WTC11 (cell line): ENCODE results near the gene ATF5. TPM values are rescaled to one million over a fixed set of nuclear protein-coding genes. Genes with fewer than 3 reads are reported as not detected.
A peak's percentile ranks its signal among the peaks of the same experiment; 100 is the strongest.

ENCODE experiments used
- CREM ChIP-seq: sonication (generic); formaldehyde crosslinking; IDR thresholded peaks from 2 replicates; pipeline ENCODE4 v1.8.1; 2022; ENCODE audit warnings: mild to moderate bottlenecking, missing genetic modification reagents, moderate library complexity
- GABPB1 ChIP-seq: sonication (generic); formaldehyde crosslinking; IDR thresholded peaks from 2 replicates; pipeline ENCODE4 v1.8.1; 2023; ENCODE audit warnings: mild to moderate bottlenecking, missing genetic modification reagents
- GRHL2 ChIP-seq: fragments of 250-450 bp; sonication (Bioruptor Pico); IDR thresholded peaks from 2 replicates; pipeline ENCODE4 v1.8.0; 2022; ENCODE audit warnings: mild to moderate bottlenecking, moderate library complexity; ENCODE audit not compliant: insufficient replicate concordance, severe bottlenecking
- GTF2I ChIP-seq: fragments of 250-450 bp; sonication (Bioruptor Pico); conservative IDR thresholded peaks from 2 replicates; pipeline ENCODE4 v1.4.0; 2021; ENCODE audit warnings: mild to moderate bottlenecking
- HMGA2 ChIP-seq: fragments of 250-450 bp; sonication (Bioruptor Pico); IDR thresholded peaks from 2 replicates; pipeline ENCODE4 v1.4.0; 2021; ENCODE audit warnings: mild to moderate bottlenecking, moderate library complexity
- NFATC4 ChIP-seq: fragments of 250-450 bp; sonication (Bioruptor Pico); IDR thresholded peaks from 2 replicates; pipeline ENCODE4 v1.9.0; 2021; ENCODE audit warnings: mild to moderate bottlenecking
- NR2C2 ChIP-seq: sonication (generic); formaldehyde crosslinking; IDR thresholded peaks from 2 replicates; pipeline ENCODE4 v1.8.0; 2022; ENCODE audit warnings: mild to moderate bottlenecking, missing genetic modification reagents
- OVOL2 ChIP-seq: fragments of 250-450 bp; sonication (Bioruptor Pico); IDR thresholded peaks from 2 replicates; pipeline ENCODE4 v1.9.0; 2021; ENCODE audit warnings: mild to moderate bottlenecking, borderline replicate concordance
- PRRX2 ChIP-seq: fragments of 250-450 bp; sonication (Bioruptor Pico); IDR thresholded peaks from 2 replicates; pipeline ENCODE4 v1.8.0; 2021; ENCODE audit warnings: mild to moderate bottlenecking
- SMAD4 ChIP-seq: sonication (generic); formaldehyde crosslinking; IDR thresholded peaks from 2 replicates; pipeline ENCODE4 v1.8.0; 2022; ENCODE audit warnings: mild to moderate bottlenecking, missing genetic modification reagents
- SOX15 ChIP-seq: fragments of 250-450 bp; sonication (Bioruptor Pico); IDR thresholded peaks from 2 replicates; pipeline ENCODE4 v1.9.0; 2021; ENCODE audit warnings: mild to moderate bottlenecking
- TCF7 ChIP-seq: sonication (generic); formaldehyde crosslinking; IDR thresholded peaks from 2 replicates; pipeline ENCODE4 v1.8.0; 2022; ENCODE audit warnings: mild to moderate bottlenecking, low read depth, missing genetic modification reagents, moderate library complexity
- ZBTB21 ChIP-seq: sonication (generic); formaldehyde crosslinking; IDR thresholded peaks from 2 replicates; pipeline ENCODE4 v1.8.1; 2023; ENCODE audit warnings: mild to moderate bottlenecking, missing genetic modification reagents, borderline replicate concordance
- ZNF138 ChIP-seq: sonication (generic); formaldehyde crosslinking; conservative IDR thresholded peaks from 2 replicates; pipeline ENCODE4 v1.8.1; 2022; ENCODE audit warnings: mild to moderate bottlenecking, moderate library complexity, missing genetic modification reagents
- total RNA-seq: library from RNA; stranded (reverse); gene quantifications from 3 replicates; pipeline ENCODE4 v1.2.3, GENCODE V29; 2021
- TF ChIP-seq, protein P1 (sequence below): sonication (generic); formaldehyde crosslinking; conservative IDR thresholded peaks from 2 replicates; pipeline ENCODE4 v1.8.1; 2023; ENCODE audit warnings: mild to moderate bottlenecking, low read depth, missing genetic modification reagents, moderate library complexity
- TF ChIP-seq, protein P2 (sequence below): sonication (generic); formaldehyde crosslinking; IDR thresholded peaks from 2 replicates; pipeline ENCODE4 v1.8.1; 2022; ENCODE audit warnings: low read depth, missing genetic modification reagents, borderline replicate concordance
- TF ChIP-seq, protein P3 (sequence below): sonication (generic); formaldehyde crosslinking; IDR thresholded peaks from 2 replicates; pipeline ENCODE4 v1.8.1; 2023; ENCODE audit warnings: mild to moderate bottlenecking, moderate library complexity, missing genetic modification reagents
- TF ChIP-seq, protein P4 (sequence below): sonication (generic); formaldehyde crosslinking; IDR thresholded peaks from 2 replicates; pipeline ENCODE4 v1.8.1; 2023; ENCODE audit warnings: mild to moderate bottlenecking, missing genetic modification reagents
- TF ChIP-seq, protein P5 (sequence below): sonication (generic); formaldehyde crosslinking; IDR thresholded peaks from 2 replicates; pipeline ENCODE4 v1.8.1; 2022; ENCODE audit warnings: mild to moderate bottlenecking, missing genetic modification reagents, moderate library complexity, borderline replicate concordance
- TF ChIP-seq, protein P6 (sequence below): sonication (generic); formaldehyde crosslinking; IDR thresholded peaks from 2 replicates; pipeline ENCODE4 v1.8.1; 2023; ENCODE audit warnings: mild to moderate bottlenecking, missing genetic modification reagents, moderate library complexity
- TF ChIP-seq, protein P7 (sequence below): sonication (generic); formaldehyde crosslinking; IDR thresholded peaks from 2 replicates; pipeline ENCODE4 v1.8.0; 2022; ENCODE audit warnings: mild to moderate bottlenecking, missing genetic modification reagents
- TF ChIP-seq, protein P8 (sequence below): sonication (generic); formaldehyde crosslinking; IDR thresholded peaks from 2 replicates; pipeline ENCODE4 v1.8.1; 2023; ENCODE audit warnings: mild to moderate bottlenecking, missing genetic modification reagents
- TF ChIP-seq, protein P9 (sequence below): sonication (generic); formaldehyde crosslinking; IDR thresholded peaks from 2 replicates; pipeline ENCODE4 v1.8.0; 2022; ENCODE audit warnings: mild to moderate bottlenecking, missing genetic modification reagents
- TF ChIP-seq, protein P10 (sequence below): sonication (generic); formaldehyde crosslinking; IDR thresholded peaks from 2 replicates; pipeline ENCODE4 v1.8.1; 2022; ENCODE audit warnings: missing genetic modification reagents, borderline replicate concordance

Gene ATF5
- total RNA-seq, 1 experiment from 2014 or later = 10.8 TPM

DNA sequence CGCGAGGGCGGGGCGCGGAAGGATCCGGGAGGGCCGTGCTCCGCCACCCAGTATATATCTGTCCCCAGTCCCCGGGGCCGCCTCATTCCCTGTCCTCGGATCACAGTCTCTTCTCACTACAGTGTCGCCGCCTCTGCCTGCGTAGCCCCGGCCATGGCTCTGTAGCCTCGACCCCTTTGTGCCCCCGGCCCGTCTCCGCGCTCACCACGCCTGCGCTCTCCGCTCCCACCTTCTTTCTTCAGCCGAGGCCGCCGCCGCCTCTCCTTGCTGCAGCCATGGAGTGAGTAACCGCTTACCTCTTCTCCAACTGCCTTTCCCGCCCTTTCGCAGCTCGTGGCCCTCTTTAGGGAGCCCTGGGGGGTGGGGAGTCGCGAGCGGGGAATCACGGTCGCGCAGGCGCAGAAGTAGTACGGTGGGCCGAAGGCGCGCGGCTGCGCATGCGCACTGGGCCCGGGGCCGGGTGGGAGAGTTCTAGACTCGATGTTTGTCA is at the start of gene ATF5, which contains the start of gene NUP62 (continued):
- TF ChIP-seq, protein P1, sequence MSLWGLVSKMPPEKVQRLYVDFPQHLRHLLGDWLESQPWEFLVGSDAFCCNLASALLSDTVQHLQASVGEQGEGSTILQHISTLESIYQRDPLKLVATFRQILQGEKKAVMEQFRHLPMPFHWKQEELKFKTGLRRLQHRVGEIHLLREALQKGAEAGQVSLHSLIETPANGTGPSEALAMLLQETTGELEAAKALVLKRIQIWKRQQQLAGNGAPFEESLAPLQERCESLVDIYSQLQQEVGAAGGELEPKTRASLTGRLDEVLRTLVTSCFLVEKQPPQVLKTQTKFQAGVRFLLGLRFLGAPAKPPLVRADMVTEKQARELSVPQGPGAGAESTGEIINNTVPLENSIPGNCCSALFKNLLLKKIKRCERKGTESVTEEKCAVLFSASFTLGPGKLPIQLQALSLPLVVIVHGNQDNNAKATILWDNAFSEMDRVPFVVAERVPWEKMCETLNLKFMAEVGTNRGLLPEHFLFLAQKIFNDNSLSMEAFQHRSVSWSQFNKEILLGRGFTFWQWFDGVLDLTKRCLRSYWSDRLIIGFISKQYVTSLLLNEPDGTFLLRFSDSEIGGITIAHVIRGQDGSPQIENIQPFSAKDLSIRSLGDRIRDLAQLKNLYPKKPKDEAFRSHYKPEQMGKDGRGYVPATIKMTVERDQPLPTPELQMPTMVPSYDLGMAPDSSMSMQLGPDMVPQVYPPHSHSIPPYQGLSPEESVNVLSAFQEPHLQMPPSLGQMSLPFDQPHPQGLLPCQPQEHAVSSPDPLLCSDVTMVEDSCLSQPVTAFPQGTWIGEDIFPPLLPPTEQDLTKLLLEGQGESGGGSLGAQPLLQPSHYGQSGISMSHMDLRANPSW (CRISPR knock-in tag) = no peak
- TF ChIP-seq, protein P2, sequence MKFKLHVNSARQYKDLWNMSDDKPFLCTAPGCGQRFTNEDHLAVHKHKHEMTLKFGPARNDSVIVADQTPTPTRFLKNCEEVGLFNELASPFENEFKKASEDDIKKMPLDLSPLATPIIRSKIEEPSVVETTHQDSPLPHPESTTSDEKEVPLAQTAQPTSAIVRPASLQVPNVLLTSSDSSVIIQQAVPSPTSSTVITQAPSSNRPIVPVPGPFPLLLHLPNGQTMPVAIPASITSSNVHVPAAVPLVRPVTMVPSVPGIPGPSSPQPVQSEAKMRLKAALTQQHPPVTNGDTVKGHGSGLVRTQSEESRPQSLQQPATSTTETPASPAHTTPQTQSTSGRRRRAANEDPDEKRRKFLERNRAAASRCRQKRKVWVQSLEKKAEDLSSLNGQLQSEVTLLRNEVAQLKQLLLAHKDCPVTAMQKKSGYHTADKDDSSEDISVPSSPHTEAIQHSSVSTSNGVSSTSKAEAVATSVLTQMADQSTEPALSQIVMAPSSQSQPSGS (CRISPR knock-in tag) = no peak
- TF ChIP-seq GRHL2 (CRISPR knock-in tag) = no peak
- TF ChIP-seq, protein P3, sequence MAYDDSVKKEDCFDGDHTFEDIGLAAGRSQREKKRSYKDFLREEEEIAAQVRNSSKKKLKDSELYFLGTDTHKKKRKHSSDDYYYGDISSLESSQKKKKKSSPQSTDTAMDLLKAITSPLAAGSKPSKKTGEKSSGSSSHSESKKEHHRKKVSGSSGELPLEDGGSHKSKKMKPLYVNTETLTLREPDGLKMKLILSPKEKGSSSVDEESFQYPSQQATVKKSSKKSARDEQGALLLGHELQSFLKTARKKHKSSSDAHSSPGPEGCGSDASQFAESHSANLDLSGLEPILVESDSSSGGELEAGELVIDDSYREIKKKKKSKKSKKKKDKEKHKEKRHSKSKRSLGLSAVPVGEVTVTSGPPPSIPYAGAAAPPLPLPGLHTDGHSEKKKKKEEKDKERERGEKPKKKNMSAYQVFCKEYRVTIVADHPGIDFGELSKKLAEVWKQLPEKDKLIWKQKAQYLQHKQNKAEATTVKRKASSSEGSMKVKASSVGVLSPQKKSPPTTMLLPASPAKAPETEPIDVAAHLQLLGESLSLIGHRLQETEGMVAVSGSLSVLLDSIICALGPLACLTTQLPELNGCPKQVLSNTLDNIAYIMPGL (CRISPR knock-in tag) = peak; percentile 77; the same call in 1 of the 2 replicates
- TF ChIP-seq NFATC4 = 0 out of 2 replicates have a peak, but pooled peaks have one; percentile 35
- peak; percentile 31; the same call in 1 of the 2 replicates for TF ChIP-seq SMAD4
- TF ChIP-seq ZBTB21 (CRISPR knock-in tag) = no peak; the same call in 1 of the 2 replicates
- TF ChIP-seq, protein P4, sequence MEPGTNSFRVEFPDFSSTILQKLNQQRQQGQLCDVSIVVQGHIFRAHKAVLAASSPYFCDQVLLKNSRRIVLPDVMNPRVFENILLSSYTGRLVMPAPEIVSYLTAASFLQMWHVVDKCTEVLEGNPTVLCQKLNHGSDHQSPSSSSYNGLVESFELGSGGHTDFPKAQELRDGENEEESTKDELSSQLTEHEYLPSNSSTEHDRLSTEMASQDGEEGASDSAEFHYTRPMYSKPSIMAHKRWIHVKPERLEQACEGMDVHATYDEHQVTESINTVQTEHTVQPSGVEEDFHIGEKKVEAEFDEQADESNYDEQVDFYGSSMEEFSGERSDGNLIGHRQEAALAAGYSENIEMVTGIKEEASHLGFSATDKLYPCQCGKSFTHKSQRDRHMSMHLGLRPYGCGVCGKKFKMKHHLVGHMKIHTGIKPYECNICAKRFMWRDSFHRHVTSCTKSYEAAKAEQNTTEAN (CRISPR knock-in tag) = peak; percentile 90
- TF ChIP-seq, protein P5, sequence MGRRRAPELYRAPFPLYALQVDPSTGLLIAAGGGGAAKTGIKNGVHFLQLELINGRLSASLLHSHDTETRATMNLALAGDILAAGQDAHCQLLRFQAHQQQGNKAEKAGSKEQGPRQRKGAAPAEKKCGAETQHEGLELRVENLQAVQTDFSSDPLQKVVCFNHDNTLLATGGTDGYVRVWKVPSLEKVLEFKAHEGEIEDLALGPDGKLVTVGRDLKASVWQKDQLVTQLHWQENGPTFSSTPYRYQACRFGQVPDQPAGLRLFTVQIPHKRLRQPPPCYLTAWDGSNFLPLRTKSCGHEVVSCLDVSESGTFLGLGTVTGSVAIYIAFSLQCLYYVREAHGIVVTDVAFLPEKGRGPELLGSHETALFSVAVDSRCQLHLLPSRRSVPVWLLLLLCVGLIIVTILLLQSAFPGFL (CRISPR knock-in tag) = no peak; the same call in 1 of the 2 replicates
- TF ChIP-seq OVOL2 (CRISPR knock-in tag) = no peak
- TF ChIP-seq, protein P6, sequence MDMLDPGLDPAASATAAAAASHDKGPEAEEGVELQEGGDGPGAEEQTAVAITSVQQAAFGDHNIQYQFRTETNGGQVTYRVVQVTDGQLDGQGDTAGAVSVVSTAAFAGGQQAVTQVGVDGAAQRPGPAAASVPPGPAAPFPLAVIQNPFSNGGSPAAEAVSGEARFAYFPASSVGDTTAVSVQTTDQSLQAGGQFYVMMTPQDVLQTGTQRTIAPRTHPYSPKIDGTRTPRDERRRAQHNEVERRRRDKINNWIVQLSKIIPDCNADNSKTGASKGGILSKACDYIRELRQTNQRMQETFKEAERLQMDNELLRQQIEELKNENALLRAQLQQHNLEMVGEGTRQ (CRISPR knock-in tag) = 0 out of 2 replicates have a peak, but pooled peaks have one; percentile 14
- no peak for TF ChIP-seq NR2C2
- no peak for TF ChIP-seq SOX15 (CRISPR knock-in tag)
- no peak for TF ChIP-seq ZNF138 (CRISPR knock-in tag)
- TF ChIP-seq, protein P7, sequence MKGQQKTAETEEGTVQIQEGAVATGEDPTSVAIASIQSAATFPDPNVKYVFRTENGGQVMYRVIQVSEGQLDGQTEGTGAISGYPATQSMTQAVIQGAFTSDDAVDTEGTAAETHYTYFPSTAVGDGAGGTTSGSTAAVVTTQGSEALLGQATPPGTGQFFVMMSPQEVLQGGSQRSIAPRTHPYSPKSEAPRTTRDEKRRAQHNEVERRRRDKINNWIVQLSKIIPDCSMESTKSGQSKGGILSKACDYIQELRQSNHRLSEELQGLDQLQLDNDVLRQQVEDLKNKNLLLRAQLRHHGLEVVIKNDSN (CRISPR knock-in tag) = peak; percentile 67; the same call in 1 of the 2 replicates
- TF ChIP-seq CREM (CRISPR knock-in tag) = no peak; the same call in 1 of the 2 replicates
- no peak for TF ChIP-seq GTF2I (CRISPR knock-in tag)
- TF ChIP-seq, protein P8, sequence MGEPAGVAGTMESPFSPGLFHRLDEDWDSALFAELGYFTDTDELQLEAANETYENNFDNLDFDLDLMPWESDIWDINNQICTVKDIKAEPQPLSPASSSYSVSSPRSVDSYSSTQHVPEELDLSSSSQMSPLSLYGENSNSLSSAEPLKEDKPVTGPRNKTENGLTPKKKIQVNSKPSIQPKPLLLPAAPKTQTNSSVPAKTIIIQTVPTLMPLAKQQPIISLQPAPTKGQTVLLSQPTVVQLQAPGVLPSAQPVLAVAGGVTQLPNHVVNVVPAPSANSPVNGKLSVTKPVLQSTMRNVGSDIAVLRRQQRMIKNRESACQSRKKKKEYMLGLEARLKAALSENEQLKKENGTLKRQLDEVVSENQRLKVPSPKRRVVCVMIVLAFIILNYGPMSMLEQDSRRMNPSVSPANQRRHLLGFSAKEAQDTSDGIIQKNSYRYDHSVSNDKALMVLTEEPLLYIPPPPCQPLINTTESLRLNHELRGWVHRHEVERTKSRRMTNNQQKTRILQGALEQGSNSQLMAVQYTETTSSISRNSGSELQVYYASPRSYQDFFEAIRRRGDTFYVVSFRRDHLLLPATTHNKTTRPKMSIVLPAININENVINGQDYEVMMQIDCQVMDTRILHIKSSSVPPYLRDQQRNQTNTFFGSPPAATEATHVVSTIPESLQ = no peak
- TF ChIP-seq, protein P9, sequence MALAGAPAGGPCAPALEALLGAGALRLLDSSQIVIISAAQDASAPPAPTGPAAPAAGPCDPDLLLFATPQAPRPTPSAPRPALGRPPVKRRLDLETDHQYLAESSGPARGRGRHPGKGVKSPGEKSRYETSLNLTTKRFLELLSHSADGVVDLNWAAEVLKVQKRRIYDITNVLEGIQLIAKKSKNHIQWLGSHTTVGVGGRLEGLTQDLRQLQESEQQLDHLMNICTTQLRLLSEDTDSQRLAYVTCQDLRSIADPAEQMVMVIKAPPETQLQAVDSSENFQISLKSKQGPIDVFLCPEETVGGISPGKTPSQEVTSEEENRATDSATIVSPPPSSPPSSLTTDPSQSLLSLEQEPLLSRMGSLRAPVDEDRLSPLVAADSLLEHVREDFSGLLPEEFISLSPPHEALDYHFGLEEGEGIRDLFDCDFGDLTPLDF (CRISPR knock-in tag) = no peak
- no peak for TF ChIP-seq HMGA2 (CRISPR knock-in tag)
- no peak for TF ChIP-seq PRRX2 (CRISPR knock-in tag)
- no peak for TF ChIP-seq TCF7 (CRISPR knock-in tag)
- TF ChIP-seq GABPB1 (CRISPR knock-in tag) = peak; percentile 57; the same call in 1 of the 2 replicates
- TF ChIP-seq, protein P10, sequence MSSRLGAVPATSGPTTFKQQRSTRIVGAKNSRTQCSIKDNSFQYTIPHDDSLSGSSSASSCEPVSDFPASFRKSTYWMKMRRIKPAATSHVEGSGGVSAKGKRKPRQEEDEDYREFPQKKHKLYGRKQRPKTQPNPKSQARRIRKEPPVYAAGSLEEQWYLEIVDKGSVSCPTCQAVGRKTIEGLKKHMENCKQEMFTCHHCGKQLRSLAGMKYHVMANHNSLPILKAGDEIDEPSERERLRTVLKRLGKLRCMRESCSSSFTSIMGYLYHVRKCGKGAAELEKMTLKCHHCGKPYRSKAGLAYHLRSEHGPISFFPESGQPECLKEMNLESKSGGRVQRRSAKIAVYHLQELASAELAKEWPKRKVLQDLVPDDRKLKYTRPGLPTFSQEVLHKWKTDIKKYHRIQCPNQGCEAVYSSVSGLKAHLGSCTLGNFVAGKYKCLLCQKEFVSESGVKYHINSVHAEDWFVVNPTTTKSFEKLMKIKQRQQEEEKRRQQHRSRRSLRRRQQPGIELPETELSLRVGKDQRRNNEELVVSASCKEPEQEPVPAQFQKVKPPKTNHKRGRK (CRISPR knock-in tag) = no peak
